Measurements from ENCODE around the gene SCNN1G. TPM values are rescaled to one million over a fixed set of nuclear protein-coding genes. Genes with fewer than 3 reads are reported as not detected.

Gene SCNN1G
- total RNA-seq, 1 experiment from 2014 or later, result not detected

DNA sequence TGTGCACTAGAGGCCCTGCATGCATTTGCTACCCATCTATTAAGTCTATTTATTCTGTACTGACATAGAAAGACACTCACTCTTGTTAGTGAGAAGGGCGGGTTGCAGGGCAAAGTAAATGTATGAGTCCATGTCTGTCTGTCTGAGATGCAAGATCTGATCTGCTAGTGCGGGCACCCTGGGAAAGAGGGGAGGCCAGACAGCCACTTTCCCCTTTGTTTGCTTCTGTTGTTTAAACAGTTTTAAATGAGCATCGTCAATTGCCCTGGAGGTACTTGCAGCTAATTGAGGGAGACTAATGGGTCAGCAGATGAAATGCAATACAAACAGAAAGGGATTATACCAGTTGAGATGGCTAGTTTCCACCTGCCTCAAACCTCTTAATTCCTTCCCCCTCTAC lies 24.9 kb downstream of the SCNN1G start:
- Histone ChIP-seq H3K27ac (no peak overlapping the region), H3K4me3 (no peak overlapping the region), H3K36me3 (no peaks in the 10 kb centered on the region), H3K4me1 (no peaks in the 10 kb centered on the region), H3K27me3 (no peaks in the 10 kb centered on the region), H3K9me3 (replicated peaks) (no peaks in the 10 kb centered on the region)
- DNase-seq, result no peak

GRCh38 chr16:23209606-23210005 lies 27.1 kb downstream of the SCNN1G start:
- Histone ChIP-seq H3K27me3 (no peaks in the 10 kb centered on the region), H3K36me3 (no peaks in the 10 kb centered on the region), H3K9me3 (replicated peaks) (no peaks in the 10 kb centered on the region), H3K4me3 (no peak overlapping the region), H3K27ac (no peak overlapping the region), H3K4me1 (no peaks in the 10 kb centered on the region)
- DNase-seq, result no peak

- Histone ChIP-seq H3K4me3 (no peak overlapping the region), H3K9me3 (replicated peaks) (no peaks in the 10 kb centered on the region), H3K4me1 (no peaks in the 10 kb centered on the region), H3K36me3 (no peaks in the 10 kb centered on the region), H3K27me3 (no peaks in the 10 kb centered on the region), H3K27ac (no peak overlapping the region)
- DNase-seq, result no peak
These were observed 31.3 kb downstream of the SCNN1G start for GRCh38 chr16:23213831-23214230.

GRCh38 chr16:23214796-23215195 lies 32.3 kb downstream of the SCNN1G start:
- Histone ChIP-seq H3K36me3 (no peaks in the 10 kb centered on the region), H3K4me3 (no peak overlapping the region), H3K27me3 (no peaks in the 10 kb centered on the region), H3K27ac (no peak overlapping the region), H3K9me3 (replicated peaks) (no peaks in the 10 kb centered on the region), H3K4me1 (no peaks in the 10 kb centered on the region)
- no peak for DNase-seq

DNA sequence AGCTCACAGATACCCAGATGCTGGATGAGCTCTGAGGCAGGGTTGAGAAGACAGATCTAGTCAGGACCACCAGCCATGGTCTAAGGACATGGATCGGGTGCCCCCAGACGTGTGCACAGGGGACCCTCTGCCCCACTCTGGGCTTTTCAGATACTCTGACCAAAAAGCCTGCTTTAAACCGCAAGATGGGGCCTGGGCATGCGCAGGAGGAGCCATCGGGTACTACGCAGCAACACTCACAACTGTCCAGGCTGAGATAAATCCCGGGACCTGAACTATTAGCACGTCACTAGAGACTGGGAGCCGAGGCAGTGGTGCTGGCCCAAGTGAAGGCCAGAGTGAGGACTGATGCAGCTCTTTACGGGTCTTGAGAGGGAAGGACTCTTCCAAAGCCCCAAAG lies 32.9 kb downstream of the SCNN1G start:
- DNase-seq, result no peak
- H3K36me3 ChIP-seq, result no peaks in the 10 kb centered on the region
- no peak overlapping the region for H3K27ac ChIP-seq
- no peak overlapping the region for H3K4me3 ChIP-seq
- H3K27me3 ChIP-seq, result no peaks in the 10 kb centered on the region
- no peaks in the 10 kb centered on the region for H3K4me1 ChIP-seq
- H3K9me3 ChIP-seq (replicated peaks), result no peaks in the 10 kb centered on the region

DNA sequence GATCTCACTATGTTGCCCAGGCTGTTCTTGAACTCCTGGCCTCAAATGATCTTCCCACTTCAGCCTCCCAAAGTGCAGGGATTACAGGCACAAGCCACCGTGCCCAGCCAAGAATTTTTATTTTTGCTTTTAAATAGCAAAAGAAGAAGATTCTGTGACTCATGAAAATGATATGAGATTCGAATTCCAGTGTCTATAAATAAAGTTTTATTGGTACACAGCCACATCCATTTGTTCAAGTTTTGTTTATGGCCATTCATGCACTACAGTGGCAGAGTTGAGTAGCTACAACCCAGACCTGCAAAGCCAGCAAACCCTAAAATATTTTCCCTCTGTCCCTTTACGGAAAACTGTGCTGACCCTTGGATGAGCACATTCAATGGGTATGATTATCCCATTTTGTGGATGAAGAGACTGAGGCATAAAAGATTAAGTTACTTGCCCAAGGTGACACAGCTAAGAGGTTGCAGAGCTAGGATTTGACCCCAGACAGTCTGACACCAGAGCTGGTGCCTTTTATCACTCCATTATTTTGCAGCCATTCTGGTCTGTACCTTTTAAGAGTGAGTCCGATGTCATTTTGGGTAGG lies 34.2 kb downstream of the SCNN1G start:
- no peaks in the 10 kb centered on the region for H3K9me3 ChIP-seq (replicated peaks)
- no peak for DNase-seq
- no peak overlapping the region for H3K4me3 ChIP-seq
- H3K27ac ChIP-seq, result no peak overlapping the region
- no peaks in the 10 kb centered on the region for H3K4me1 ChIP-seq
- no peaks in the 10 kb centered on the region for H3K36me3 ChIP-seq
- no peaks in the 10 kb centered on the region for H3K27me3 ChIP-seq

DNA sequence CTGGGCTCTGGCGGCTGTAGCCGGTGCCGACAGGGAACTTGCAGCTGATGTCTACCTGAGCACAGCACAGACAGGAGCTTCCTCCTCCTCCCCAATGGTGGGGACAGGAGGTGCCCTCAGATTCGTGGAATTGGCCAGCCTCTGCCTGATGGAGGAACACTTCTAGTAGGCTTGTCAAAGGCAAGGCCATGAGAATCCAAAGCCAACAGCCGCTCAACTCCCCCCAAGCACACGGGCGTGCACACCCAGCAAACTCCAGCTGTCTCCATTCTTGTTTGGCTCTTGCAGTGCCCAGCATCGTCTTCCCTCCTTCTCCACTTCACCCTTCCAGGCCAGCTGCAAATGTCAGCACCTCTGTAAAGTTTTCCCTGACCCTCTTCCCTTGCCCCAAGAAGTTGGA lies 35.1 kb downstream of the SCNN1G start:
- H3K27ac ChIP-seq, result no peak overlapping the region
- DNase-seq, result peak in 1 of 2 experiments; percentile 8
- H3K4me3 ChIP-seq, result no peak overlapping the region
- H3K4me1 ChIP-seq, result no peaks in the 10 kb centered on the region
- H3K27me3 ChIP-seq, result no peaks in the 10 kb centered on the region
- no peaks in the 10 kb centered on the region for H3K36me3 ChIP-seq
- no peaks in the 10 kb centered on the region for H3K9me3 ChIP-seq (replicated peaks)

DNA sequence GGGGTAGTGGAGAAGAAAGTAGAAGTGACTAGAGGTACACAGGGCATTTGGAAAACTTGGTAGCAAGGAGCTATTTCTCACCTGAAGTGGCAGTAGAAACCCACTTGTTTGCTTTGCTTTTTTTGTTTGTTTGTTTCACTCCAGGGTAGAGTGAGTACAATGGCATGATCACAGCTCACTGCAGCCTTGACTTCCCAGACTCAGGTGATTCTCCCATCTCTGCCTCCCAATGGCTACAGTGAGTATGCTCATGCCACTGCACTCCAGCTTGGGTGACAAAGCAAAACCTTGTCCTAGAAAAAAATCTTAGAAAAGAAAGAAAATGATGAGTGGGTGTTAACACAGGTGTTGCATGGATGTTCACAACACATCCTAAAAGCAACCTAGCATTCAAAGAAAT lies 40.4 kb downstream of the SCNN1G start:
- no peak for DNase-seq
- H3K4me1 ChIP-seq, result no peaks in the 10 kb centered on the region
- no peaks in the 10 kb centered on the region for H3K9me3 ChIP-seq (replicated peaks)
- no peaks in the 10 kb centered on the region for H3K36me3 ChIP-seq
- H3K4me3 ChIP-seq, result no peak overlapping the region
- no peak overlapping the region for H3K27ac ChIP-seq
- no peaks in the 10 kb centered on the region for H3K27me3 ChIP-seq

DNA sequence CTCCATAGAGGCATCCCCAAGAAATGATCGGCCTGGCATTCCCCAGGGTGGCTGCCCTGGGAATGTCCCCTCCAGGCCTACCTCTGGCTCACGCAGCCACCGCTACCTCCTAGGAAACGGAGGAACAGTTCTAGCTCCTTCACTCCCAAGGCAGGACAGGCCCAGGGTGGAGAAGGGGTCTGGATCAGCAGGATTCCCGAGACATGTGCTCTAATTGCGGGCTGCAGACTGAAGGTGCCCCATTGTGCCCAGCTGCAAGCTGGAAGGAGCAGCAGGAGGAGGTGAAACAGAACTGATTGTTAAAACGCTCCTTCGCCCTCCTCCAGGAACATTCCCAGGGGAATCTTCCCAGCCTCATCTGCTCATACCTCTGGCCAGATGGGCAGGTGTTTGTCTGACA lies 40.8 kb downstream of the SCNN1G start:
- Histone ChIP-seq H3K27ac (no peak overlapping the region), H3K9me3 (replicated peaks) (no peaks in the 10 kb centered on the region), H3K36me3 (no peaks in the 10 kb centered on the region), H3K4me1 (no peaks in the 10 kb centered on the region), H3K27me3 (no peaks in the 10 kb centered on the region), H3K4me3 (no peak overlapping the region)
- DNase-seq, result no peak

DNA sequence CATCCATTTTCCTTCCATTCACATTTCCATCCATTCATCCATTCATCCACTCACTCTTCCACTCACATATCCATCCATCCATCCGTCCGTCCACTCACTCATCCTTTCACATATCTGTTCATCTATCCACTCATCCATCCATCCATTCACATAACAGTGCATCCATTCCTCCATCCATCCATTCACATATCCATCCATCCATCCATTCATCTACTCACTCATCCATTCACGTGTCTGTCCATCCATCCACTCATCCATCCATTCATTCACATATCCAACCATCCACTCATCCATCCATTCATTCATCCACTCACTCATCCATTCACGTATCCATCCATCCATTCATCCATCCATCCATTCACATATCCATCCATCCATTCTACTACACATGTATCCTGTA lies 42.6 kb downstream of the SCNN1G start:
- no peaks in the 10 kb centered on the region for H3K27me3 ChIP-seq
- H3K4me3 ChIP-seq, result no peak overlapping the region
- no peak overlapping the region for H3K27ac ChIP-seq
- no peaks in the 10 kb centered on the region for H3K9me3 ChIP-seq (replicated peaks)
- H3K36me3 ChIP-seq, result no peaks in the 10 kb centered on the region
- no peak for DNase-seq
- no peaks in the 10 kb centered on the region for H3K4me1 ChIP-seq

GRCh38 chr16:23225634-23226033 lies 43.1 kb downstream of the SCNN1G start:
- Histone ChIP-seq H3K4me3 (no peak overlapping the region), H3K27me3 (no peaks in the 10 kb centered on the region), H3K36me3 (no peaks in the 10 kb centered on the region), H3K4me1 (no peaks in the 10 kb centered on the region), H3K27ac (no peak overlapping the region), H3K9me3 (replicated peaks) (no peaks in the 10 kb centered on the region)
- DNase-seq, result no peak

DNA sequence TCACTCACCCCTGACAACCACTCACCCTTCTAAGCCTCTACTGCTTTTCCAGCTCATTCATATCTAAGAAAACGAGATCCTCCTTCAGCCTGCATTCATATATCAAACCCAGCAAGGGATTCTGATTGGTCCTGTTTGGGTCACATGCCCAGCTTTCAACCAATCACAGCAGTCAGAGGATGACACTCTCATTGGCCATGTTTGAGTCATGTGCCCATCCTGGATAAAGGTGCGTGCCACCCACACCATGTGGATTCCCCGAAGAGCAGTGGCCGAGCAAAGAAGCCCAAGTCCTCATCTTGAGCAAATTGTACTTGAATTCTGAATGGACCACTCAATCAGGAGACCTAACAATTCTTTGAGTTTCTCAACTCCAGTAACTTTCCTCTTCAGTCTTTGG lies 45.0 kb downstream of the SCNN1G start:
- peak in 1 of 2 experiments; percentile 3 for DNase-seq
- no peaks in the 10 kb centered on the region for H3K36me3 ChIP-seq
- H3K4me3 ChIP-seq, result no peak overlapping the region
- no peaks in the 10 kb centered on the region for H3K27me3 ChIP-seq
- H3K4me1 ChIP-seq, result no peaks in the 10 kb centered on the region
- no peaks in the 10 kb centered on the region for H3K9me3 ChIP-seq (replicated peaks)
- no peak overlapping the region for H3K27ac ChIP-seq

DNA sequence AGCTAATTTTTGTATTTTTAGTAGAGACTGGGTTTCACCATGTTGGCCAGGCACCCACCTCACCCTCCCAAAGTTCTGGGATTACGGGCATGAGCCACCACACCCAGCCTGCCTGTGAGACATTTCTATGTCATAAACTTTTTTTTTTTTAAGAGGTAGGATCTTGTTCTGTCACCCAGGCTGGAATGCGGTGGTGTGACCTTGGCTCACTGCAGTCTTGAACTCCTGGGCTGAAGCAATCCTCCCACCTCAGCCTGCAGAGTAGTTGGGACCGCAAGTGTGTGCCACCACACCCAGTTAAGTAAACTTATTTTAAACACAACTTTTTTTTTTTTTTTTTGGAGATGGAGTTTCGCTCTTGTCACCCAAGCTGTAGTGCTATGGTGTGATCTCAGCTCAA lies 47.2 kb downstream of the SCNN1G start:
- Histone ChIP-seq H3K36me3 (no peaks in the 10 kb centered on the region), H3K27ac (no peak overlapping the region), H3K4me1 (no peaks in the 10 kb centered on the region), H3K4me3 (no peak overlapping the region), H3K27me3 (no peaks in the 10 kb centered on the region), H3K9me3 (replicated peaks) (no peaks in the 10 kb centered on the region)
- no peak for DNase-seq

DNA sequence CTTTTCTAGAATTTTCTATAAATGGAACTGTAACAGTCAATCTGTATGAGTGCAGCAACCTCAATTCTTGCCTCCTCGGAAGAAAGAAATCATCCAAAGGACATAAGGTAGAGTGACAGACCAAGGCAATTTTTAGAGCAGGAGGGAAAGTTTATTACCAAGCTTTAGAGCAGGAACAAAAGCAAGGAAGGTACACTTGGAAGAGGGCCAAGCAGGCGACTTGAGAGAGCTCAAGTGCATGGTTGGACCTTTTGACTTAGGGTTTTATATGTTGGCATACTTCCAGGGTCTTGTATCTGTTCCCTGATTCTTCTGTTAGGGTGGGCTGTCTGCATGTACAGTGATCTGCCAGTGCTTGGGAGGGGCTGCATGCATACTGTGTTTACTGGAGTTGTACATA lies 50.3 kb downstream of the SCNN1G start:
- no peaks in the 10 kb centered on the region for H3K36me3 ChIP-seq

DNA sequence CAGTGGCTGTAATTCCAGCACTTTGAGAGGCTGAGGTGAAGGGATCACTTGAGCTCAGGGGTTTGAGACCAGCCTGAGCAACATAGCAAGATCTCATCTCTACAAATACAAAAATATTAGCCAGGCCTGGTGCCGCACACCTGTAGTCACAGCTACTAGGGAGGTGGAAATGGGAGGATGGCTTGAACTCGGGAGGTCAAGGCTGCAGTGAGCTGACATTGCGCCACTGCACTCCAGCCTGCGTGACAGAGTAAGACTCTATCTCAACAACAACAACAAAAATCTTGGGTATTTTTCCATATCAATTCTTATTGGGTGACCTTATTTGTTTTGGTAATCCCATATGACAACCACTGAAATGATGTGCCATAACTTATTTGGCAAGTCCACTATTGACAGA lies 52.6 kb downstream of the SCNN1G start:
- Histone ChIP-seq H3K27ac (no peak overlapping the region), H3K36me3 (no peaks in the 10 kb centered on the region), H3K4me3 (no peak overlapping the region), H3K9me3 (replicated peaks) (no peaks in the 10 kb centered on the region), H3K4me1 (no peaks in the 10 kb centered on the region), H3K27me3 (no peaks in the 10 kb centered on the region)
- no peak for DNase-seq

More for the DNA sequence above, 50.3 kb downstream of the SCNN1G start:
- no peak for DNase-seq
- Histone ChIP-seq H3K27me3 (no peaks in the 10 kb centered on the region), H3K4me1 (no peaks in the 10 kb centered on the region), H3K9me3 (replicated peaks) (no peaks in the 10 kb centered on the region), H3K4me3 (no peak overlapping the region), H3K27ac (no peak overlapping the region)

DNA sequence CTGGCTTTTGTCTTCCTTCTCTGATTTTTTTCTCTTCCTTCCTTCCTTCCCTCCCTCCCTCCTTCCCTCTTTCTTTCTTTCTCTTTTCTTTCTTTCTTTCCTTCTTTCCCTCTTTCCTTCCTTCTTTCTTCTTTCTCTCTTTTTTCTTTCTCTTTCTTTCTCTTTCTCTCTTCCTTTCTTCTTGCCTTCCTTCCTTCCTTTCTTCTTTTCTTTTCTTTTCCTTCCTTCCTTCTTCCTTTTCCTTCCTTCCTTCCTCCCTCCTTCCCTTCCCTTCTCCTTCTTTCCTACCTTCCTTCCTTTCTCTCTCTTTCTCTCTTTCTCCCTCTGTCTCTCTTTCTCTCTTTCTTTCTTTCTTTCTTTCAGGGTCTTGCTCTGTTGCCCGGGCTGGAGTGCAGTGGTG lies 54.4 kb downstream of the SCNN1G start:
- Histone ChIP-seq H3K4me1 (no peaks in the 10 kb centered on the region), H3K27me3 (no peaks in the 10 kb centered on the region), H3K27ac (no peak overlapping the region), H3K36me3 (no peaks in the 10 kb centered on the region), H3K9me3 (replicated peaks) (no peaks in the 10 kb centered on the region), H3K4me3 (no peak overlapping the region)
- DNase-seq, result no peak
